ENCODE measurements around the gene TOP1. TPM values are rescaled to one million over a fixed set of nuclear protein-coding genes. Genes with fewer than 3 reads are reported as not detected.

Gene TOP1
- total RNA-seq, 1 donor from 2014 or later: 84.6 TPM

DNA sequence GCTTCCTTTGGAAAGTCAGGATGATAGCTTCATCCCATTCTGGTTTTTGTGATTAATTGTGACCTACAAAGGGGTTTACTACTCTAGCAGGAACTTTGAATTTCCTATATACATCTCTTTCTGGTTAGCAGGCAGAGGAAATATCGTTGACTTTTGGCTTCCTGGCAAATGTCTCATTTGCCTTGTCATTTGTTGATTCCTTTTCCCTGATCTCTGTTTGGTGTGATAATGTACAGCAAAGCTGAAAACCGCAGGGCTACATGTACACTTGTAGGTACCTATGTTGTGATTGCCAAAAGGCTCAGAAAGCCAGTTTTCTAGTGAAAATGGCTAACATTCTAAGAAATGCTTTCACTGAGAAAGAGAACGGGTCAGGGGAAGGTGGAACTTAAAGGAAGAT, 44.3 kb downstream of the TOP1 start:
- no peaks in the 10 kb centered on the region for H3K27me3 Mint-ChIP-seq
- H3K4me1 Mint-ChIP-seq (ENCODE audit: unreplicated experiment): peaks cover 63% of the 10 kb centered on the region
- H3K27ac Mint-ChIP-seq: peak overlapping the region; percentile 9

DNA sequence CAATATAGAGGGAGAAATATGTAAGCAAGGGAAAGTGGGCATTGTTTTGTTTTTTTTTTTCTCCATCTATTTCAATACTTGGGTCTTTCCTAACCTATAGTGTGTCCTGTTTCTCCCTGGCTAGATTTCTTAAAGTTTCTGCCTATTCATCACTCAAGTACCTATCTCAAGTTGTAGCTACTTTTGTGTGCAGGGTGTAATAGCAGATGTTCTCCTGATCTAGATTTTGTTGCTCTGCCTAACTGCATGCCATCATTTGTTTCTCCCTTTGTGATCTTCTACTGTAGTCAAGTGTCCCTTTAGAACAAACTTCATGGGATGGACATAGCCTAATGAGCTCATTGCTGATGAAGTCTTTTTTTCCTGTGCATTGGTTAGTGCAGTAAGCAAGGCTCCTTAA, 45.8 kb downstream of the TOP1 start:
- H3K27ac Mint-ChIP-seq: no peak overlapping the region
- H3K4me1 Mint-ChIP-seq (ENCODE audit: unreplicated experiment): peaks cover 70% of the 10 kb centered on the region
- H3K9me3 Mint-ChIP-seq: no peaks in the 10 kb centered on the region
- TF ChIP-seq, protein P1, sequence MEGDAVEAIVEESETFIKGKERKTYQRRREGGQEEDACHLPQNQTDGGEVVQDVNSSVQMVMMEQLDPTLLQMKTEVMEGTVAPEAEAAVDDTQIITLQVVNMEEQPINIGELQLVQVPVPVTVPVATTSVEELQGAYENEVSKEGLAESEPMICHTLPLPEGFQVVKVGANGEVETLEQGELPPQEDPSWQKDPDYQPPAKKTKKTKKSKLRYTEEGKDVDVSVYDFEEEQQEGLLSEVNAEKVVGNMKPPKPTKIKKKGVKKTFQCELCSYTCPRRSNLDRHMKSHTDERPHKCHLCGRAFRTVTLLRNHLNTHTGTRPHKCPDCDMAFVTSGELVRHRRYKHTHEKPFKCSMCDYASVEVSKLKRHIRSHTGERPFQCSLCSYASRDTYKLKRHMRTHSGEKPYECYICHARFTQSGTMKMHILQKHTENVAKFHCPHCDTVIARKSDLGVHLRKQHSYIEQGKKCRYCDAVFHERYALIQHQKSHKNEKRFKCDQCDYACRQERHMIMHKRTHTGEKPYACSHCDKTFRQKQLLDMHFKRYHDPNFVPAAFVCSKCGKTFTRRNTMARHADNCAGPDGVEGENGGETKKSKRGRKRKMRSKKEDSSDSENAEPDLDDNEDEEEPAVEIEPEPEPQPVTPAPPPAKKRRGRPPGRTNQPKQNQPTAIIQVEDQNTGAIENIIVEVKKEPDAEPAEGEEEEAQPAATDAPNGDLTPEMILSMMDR (conservative IDR thresholded peaks at IDR 0.05): no peak
- H3K27me3 Mint-ChIP-seq: no peaks in the 10 kb centered on the region
- H3K36me3 Mint-ChIP-seq: peaks cover 32% of the 10 kb centered on the region
- H3K4me3 Mint-ChIP-seq: no peak overlapping the region
- no peak for DNase-seq (ENCODE audit: extremely low spot score, unreplicated experiment)

More for the DNA sequence above, 44.3 kb downstream of the TOP1 start:
- Mint-ChIP-seq H3K9me3 (no peaks in the 10 kb centered on the region), H3K4me3 (no peak overlapping the region), H3K36me3 (peaks cover 30% of the 10 kb centered on the region)
- TF ChIP-seq, protein P1 (conservative IDR thresholded peaks at IDR 0.05): no peak
- DNase-seq (ENCODE audit: extremely low spot score, unreplicated experiment): no peak

- H3K4me3 Mint-ChIP-seq: no peak overlapping the region
- H3K36me3 Mint-ChIP-seq: peaks cover 33% of the 10 kb centered on the region
- H3K9me3 Mint-ChIP-seq: no peaks in the 10 kb centered on the region
- no peak overlapping the region for H3K27ac Mint-ChIP-seq
- no peak for DNase-seq (ENCODE audit: extremely low spot score, unreplicated experiment)
- TF ChIP-seq, protein P1 (conservative IDR thresholded peaks at IDR 0.05): no peak
- H3K27me3 Mint-ChIP-seq: no peaks in the 10 kb centered on the region
- H3K4me1 Mint-ChIP-seq (ENCODE audit: unreplicated experiment): peaks cover 56% of the 10 kb centered on the region
Observed at GRCh38 chr20:41076776-41077175, 48.2 kb downstream of the TOP1 start.

- no peaks in the 10 kb centered on the region for H3K27me3 Mint-ChIP-seq
- TF ChIP-seq, protein P1 (conservative IDR thresholded peaks at IDR 0.05): peak; percentile 65
- H3K27ac Mint-ChIP-seq: peak overlapping the region; percentile 54
- H3K36me3 Mint-ChIP-seq: peaks cover 43% of the 10 kb centered on the region
- DNase-seq (ENCODE audit: extremely low spot score, unreplicated experiment): no peak
- peaks cover 40% of the 10 kb centered on the region for H3K4me1 Mint-ChIP-seq (ENCODE audit: unreplicated experiment)
- H3K4me3 Mint-ChIP-seq: no peak overlapping the region
- no peaks in the 10 kb centered on the region for H3K9me3 Mint-ChIP-seq
Observed at GRCh38 chr20:41078329-41078728, 49.7 kb downstream of the TOP1 start.

- H3K4me1 Mint-ChIP-seq (ENCODE audit: unreplicated experiment): peaks cover 33% of the 10 kb centered on the region
Observed at GRCh38 chr20:41079066-41079465, 50.4 kb downstream of the TOP1 start.

More at GRCh38 chr20:41079066-41079465, 50.4 kb downstream of the TOP1 start:
- H3K27me3 Mint-ChIP-seq: no peaks in the 10 kb centered on the region
- no peaks in the 10 kb centered on the region for H3K9me3 Mint-ChIP-seq
- TF ChIP-seq, protein P1 (conservative IDR thresholded peaks at IDR 0.05): no peak
- no peak for DNase-seq (ENCODE audit: extremely low spot score, unreplicated experiment)
- no peak overlapping the region for H3K27ac Mint-ChIP-seq
- no peak overlapping the region for H3K4me3 Mint-ChIP-seq
- H3K36me3 Mint-ChIP-seq: peaks cover 49% of the 10 kb centered on the region

Measured in type B pancreatic cell (in vitro differentiated cells).